Astrocyte of the cerebellum (primary cell): Measurements from ENCODE around the gene PXDN.

Experiments used
- DNase-seq: peaks from one replicate; pipeline ENCODE4 v3.0.0-alpha.2; 2011; ENCODE audit warnings: low read depth
- H3K4me3 ChIP-seq: 2 replicates; pipeline ENCODE4 v1.5.1; 2011; ENCODE audit warnings: mild to moderate bottlenecking, low read depth, low read length, moderate library complexity
- in situ Hi-C: cut with HindIII; loops from 2 replicates; pipeline ENCODE4 v1.10.0; 2017; ENCODE audit warnings: low sequenced_read_pairs
- TF ChIP-seq, protein P1 (sequence below): IDR thresholded peaks from 2 replicates; pipeline ENCODE4 v1.5.1; 2012; ENCODE audit warnings: low read length, low read depth, moderate library complexity, mild to moderate bottlenecking; ENCODE audit errors: missing control alignments

PXDN gene

GRCh38 chr2:1653956-1654695 lies 90.2 kb downstream of the PXDN start:
- TF ChIP-seq, protein P1, sequence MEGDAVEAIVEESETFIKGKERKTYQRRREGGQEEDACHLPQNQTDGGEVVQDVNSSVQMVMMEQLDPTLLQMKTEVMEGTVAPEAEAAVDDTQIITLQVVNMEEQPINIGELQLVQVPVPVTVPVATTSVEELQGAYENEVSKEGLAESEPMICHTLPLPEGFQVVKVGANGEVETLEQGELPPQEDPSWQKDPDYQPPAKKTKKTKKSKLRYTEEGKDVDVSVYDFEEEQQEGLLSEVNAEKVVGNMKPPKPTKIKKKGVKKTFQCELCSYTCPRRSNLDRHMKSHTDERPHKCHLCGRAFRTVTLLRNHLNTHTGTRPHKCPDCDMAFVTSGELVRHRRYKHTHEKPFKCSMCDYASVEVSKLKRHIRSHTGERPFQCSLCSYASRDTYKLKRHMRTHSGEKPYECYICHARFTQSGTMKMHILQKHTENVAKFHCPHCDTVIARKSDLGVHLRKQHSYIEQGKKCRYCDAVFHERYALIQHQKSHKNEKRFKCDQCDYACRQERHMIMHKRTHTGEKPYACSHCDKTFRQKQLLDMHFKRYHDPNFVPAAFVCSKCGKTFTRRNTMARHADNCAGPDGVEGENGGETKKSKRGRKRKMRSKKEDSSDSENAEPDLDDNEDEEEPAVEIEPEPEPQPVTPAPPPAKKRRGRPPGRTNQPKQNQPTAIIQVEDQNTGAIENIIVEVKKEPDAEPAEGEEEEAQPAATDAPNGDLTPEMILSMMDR: no peak
- in situ Hi-C loops: no loop called here
- H3K4me3 ChIP-seq: no peak overlapping the region
- DNase-seq: peak; percentile 89

DNA sequence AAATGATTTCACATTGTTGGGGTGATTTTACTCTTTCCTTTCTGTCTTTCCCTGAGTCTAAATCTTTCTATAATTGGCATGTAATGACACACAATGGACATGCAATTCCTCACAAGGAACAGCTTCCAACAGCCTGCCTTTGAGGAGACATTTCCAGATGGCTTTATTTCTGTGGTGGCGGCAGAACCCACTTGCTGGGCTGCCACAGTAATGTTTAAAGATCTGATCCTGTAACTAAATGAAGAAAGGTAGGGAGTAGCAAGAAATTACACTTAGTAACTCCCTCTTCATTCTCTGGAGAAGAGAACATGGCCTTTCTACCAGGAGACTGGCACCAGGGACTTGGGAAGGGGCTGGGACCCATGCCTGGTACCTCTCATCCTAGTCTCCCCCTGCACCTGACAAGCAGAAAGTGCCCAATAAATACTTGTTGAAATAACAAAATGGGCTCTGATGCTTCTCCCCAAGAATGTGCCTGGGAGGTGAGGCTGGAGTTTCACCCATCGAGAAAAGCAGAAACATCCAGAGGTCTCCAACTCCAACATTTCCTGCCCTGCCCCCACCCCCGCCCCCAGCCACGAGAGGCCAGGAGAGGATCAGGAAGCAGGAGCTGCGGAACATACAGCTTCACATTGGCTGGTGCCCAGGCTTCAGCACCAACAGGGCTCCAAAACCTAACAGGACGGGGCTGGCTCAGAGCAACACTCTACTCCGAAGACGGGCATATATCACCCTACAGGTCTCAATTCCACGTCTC lies 92.1 kb downstream of the PXDN start:
- peak; percentile 16 for DNase-seq
- no peak overlapping the region for H3K4me3 ChIP-seq

GRCh38 chr2:1651121-1652033 lies 92.9 kb downstream of the PXDN start:
- no peak for DNase-seq
- in situ Hi-C loops: no loop called here
- H3K4me3 ChIP-seq: no peak overlapping the region
- TF ChIP-seq, protein P1: no peak

More for the DNA sequence above, 92.1 kb downstream of the PXDN start:
- in situ Hi-C loops: no loop called here
- TF ChIP-seq, protein P1: no peak

GRCh38 chr2:1650085-1650872 lies 94.0 kb downstream of the PXDN start:
- in situ Hi-C loops: no loop called here

GRCh38 chr2:1649103-1650084 lies 94.9 kb downstream of the PXDN start:
- TF ChIP-seq, protein P1: no peak
- in situ Hi-C loops: no loop called here
- DNase-seq: no peak
- no peak overlapping the region for H3K4me3 ChIP-seq

More at GRCh38 chr2:1650085-1650872, 94.0 kb downstream of the PXDN start:
- DNase-seq: no peak
- no peak overlapping the region for H3K4me3 ChIP-seq
- TF ChIP-seq, protein P1: no peak
